NCI-H1436 treated with DMSO at 0.1 percent for 48 hours (cell line): ENCODE data around the gene RAD51B.

ENCODE experiments used
- DNase-seq: peaks from one replicate; lab custom pipeline; 2025; lab: John Stamatoyannopoulos, UW

Gene RAD51B

GRCh38 chr14:68577802-68578541 lies 758.4 kb downstream of the RAD51B start:
- DNase-seq, result no peak

GRCh38 chr14:68578597-68578996 lies 759.0 kb downstream of the RAD51B start:
- no peak for DNase-seq

- no peak for DNase-seq
These were observed 760.6 kb downstream of the RAD51B start for GRCh38 chr14:68580096-68580645.

GRCh38 chr14:68580671-68581070 lies 761.1 kb downstream of the RAD51B start:
- DNase-seq, result no peak

- DNase-seq, result no peak
These were observed 764.1 kb downstream of the RAD51B start for GRCh38 chr14:68583548-68584280.

GRCh38 chr14:68584786-68585185 lies 765.2 kb downstream of the RAD51B start:
- no peak for DNase-seq

- no peak for DNase-seq
These were observed 766.1 kb downstream of the RAD51B start for GRCh38 chr14:68585690-68586089.

- DNase-seq, result no peak
These were observed 767.5 kb downstream of the RAD51B start for GRCh38 chr14:68586896-68587751.

- no peak for DNase-seq
These were observed 768.4 kb downstream of the RAD51B start for GRCh38 chr14:68587931-68588330.

GRCh38 chr14:68589447-68590200 lies 770.0 kb downstream of the RAD51B start:
- no peak for DNase-seq

GRCh38 chr14:68590201-68590522 lies 770.6 kb downstream of the RAD51B start:
- no peak for DNase-seq

GRCh38 chr14:68591786-68592185 lies 772.2 kb downstream of the RAD51B start:
- no peak for DNase-seq

- DNase-seq, result no peak
These were observed 773.5 kb downstream of the RAD51B start for GRCh38 chr14:68592948-68593556.

GRCh38 chr14:68593806-68594536 lies 774.4 kb downstream of the RAD51B start:
- no peak for DNase-seq

- no peak for DNase-seq
These were observed 775.3 kb downstream of the RAD51B start for GRCh38 chr14:68594737-68595380.

- no peak for DNase-seq
These were observed 776.6 kb downstream of the RAD51B start for GRCh38 chr14:68596211-68596610.

- DNase-seq, result no peak
These were observed 777.1 kb downstream of the RAD51B start for GRCh38 chr14:68596701-68597100.

- DNase-seq, result no peak
These were observed 778.5 kb downstream of the RAD51B start for GRCh38 chr14:68598089-68598488.

- DNase-seq, result no peak
These were observed 779.3 kb downstream of the RAD51B start for GRCh38 chr14:68598621-68599447.
